GM06990 (cell line): ENCODE results near the gene LRRC27.

Experiments used
- DNase-seq: peaks from one replicate; pipeline ENCODE4 v3.0.0-alpha.2; 2011; ENCODE audit not compliant: insufficient read length; ENCODE audit errors: extremely low read depth
- H3K27me3 ChIP-seq: replicated peaks from 2 replicates; pipeline ENCODE4 v1.6.0; 2011; ENCODE audit warnings: low read length; ENCODE audit not compliant: control insufficient read depth, insufficient read depth
- H3K36me3 ChIP-seq: 2 replicates; pipeline ENCODE4 v1.5.1; 2011; ENCODE audit warnings: low read length; ENCODE audit not compliant: control insufficient read depth, insufficient read depth
- H3K4me3 ChIP-seq: replicated peaks from 2 replicates; pipeline ENCODE4 v1.5.1; 2011; ENCODE audit warnings: low read depth, mild to moderate bottlenecking, control low read depth, low read length
- TF ChIP-seq, protein P1 (sequence below): IDR thresholded peaks from 2 replicates; pipeline ENCODE4 v1.5.1; 2011; ENCODE audit warnings: low read length, control low read depth, mild to moderate bottlenecking, inconsistent platforms; ENCODE audit not compliant: insufficient read depth, poor library complexity, severe bottlenecking

Gene LRRC27

DNA sequence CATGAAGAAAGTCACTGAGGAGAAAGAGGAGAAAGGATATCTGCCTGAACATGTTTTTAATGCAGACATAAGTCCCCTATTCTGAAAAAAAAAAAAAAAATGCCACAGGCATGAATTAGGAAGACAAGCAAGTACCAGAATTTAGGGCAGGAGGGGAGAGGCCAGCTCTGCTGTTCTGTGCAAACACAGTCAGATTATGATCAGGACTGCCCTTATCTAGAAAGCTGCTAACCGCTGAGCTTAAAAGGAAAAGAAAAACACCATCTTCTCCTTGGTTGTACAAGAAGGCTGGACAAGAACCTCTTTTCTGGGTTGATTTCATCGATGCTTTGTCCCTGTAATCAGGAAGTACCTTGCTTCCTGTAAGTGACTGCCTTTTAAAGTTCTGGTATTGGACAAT, 49.7 kb downstream of the LRRC27 start:
- TF ChIP-seq, protein P1, sequence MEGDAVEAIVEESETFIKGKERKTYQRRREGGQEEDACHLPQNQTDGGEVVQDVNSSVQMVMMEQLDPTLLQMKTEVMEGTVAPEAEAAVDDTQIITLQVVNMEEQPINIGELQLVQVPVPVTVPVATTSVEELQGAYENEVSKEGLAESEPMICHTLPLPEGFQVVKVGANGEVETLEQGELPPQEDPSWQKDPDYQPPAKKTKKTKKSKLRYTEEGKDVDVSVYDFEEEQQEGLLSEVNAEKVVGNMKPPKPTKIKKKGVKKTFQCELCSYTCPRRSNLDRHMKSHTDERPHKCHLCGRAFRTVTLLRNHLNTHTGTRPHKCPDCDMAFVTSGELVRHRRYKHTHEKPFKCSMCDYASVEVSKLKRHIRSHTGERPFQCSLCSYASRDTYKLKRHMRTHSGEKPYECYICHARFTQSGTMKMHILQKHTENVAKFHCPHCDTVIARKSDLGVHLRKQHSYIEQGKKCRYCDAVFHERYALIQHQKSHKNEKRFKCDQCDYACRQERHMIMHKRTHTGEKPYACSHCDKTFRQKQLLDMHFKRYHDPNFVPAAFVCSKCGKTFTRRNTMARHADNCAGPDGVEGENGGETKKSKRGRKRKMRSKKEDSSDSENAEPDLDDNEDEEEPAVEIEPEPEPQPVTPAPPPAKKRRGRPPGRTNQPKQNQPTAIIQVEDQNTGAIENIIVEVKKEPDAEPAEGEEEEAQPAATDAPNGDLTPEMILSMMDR: no peak
- H3K36me3 ChIP-seq: no peaks in the 10 kb centered on the region
- H3K27me3 ChIP-seq: no peaks in the 10 kb centered on the region; the same call in 1 of the 2 replicates
- no peak for DNase-seq
- no peak overlapping the region for H3K4me3 ChIP-seq

DNA sequence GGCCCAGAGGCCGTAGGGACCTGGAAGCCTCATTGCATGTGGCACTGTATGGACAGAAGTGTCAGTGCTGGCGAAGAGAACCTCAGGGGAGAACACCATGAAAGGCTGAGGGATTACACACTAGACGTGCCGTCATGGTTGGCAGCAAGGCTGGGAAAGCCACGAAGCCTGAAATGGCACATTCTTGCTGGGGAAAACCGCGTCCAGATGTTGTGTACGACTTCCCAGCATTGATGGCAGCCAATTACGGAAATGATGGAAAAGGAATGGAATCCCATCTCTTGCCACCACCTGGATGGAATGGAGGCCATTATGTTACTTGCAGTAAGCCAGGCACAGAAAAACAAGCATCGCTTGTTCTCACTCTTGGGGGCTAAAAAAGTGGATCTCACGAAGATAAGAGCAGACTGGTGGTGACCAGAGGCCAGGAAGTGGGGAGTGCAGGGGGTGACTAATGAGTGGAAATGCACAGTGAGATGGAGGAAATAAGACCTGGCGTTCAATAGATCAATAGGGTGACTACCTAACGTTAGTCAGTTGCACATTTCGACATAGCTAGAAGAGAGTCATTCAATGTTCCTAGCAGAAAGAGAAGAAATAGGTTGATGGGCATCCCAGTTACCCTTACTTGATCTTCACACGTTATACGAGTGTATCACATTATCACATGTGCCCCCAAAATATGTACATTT, 50.4 kb downstream of the LRRC27 start:
- TF ChIP-seq, protein P1: no peak
- DNase-seq: no peak
- no peak overlapping the region for H3K4me3 ChIP-seq
- no peaks in the 10 kb centered on the region; the same call in 1 of the 2 replicates for H3K27me3 ChIP-seq
- H3K36me3 ChIP-seq: no peaks in the 10 kb centered on the region

DNA sequence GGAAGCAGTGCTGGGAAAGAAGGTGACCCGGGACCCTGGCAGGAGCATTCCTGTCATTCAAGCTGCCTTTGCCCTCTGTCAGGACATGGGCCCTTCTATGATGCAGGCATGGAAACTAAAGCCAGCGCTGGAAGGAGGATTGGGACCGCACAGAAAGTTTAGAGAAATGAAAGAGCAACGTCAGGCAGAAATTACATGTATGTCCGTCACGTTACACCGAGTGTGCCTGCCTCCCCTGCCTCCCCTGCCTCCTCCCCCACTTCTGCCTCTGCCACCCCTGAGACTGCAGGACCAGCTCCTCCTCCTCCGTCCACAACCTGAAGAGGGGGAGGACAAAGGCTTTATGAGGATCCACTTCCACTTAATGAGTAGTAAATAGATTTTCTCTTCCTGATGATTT, 51.1 kb downstream of the LRRC27 start:
- Histone ChIP-seq H3K27me3 (no peaks in the 10 kb centered on the region; the same call in 1 of the 2 replicates), H3K36me3 (no peaks in the 10 kb centered on the region), H3K4me3 (no peak overlapping the region)
- no peak for DNase-seq
- TF ChIP-seq, protein P1: no peak

DNA sequence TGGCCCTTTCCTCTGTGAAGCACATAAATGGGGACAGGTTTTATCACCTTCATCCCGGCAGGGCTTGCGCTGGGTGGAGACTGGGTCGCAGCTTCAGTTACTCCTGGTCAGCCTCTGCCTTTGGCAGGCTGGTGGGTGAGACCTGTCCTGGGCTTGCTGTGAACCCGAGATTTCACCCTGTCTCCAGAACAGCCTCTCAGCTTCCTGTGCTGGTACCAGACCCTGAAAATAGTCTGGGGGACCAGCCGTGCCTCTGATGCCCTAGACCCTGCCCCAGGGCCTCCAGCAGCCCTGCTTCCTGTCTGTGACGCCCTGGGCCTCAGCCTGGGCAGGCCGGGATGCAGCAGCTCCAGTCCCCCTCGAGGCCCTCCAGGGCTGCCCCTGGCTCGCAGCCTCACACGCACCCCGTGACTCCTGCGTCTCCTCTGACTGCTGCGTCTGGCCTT, 51.8 kb downstream of the LRRC27 start:
- Histone ChIP-seq H3K36me3 (no peaks in the 10 kb centered on the region), H3K4me3 (no peak overlapping the region), H3K27me3 (no peaks in the 10 kb centered on the region; the same call in 1 of the 2 replicates)
- TF ChIP-seq, protein P1: no peak
- DNase-seq: no peak

DNA sequence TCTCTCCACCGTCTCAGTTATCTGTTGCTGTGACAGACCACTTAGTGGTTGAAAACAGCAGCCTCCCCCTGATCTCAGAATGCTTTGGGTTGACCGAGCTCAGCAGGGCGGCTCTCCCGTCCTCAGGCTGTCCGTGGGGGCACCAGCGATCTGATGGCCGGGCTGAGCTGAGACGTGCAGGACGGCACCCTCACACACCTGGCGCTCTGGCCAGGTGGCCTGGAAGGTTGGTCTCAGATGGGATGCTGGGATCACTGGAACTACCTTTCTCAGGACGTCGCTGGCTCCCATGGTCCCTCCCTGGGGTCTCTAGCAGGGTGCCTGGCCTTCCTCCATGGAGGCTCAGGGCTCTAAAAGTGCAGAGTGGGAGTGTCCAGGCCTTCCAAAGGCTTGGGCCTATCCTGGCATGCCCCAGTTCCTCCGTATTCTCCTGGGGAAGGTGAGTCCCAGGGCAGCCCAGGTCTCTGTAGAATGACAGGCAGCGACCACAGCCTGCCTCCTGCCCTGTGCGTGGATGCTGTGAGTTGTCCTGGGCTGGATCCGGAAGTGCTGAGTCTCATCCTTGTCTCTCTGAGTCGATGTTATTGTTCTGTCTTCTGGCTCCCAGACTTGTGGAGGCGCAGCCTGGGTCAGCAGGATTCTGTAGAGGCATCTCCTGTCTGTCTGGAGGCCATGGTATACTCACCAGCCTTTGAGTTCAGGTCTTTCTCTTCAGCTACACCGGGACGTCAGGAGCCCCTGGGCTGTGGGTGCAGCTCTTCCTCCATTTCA, 52.8 kb downstream of the LRRC27 start:
- TF ChIP-seq, protein P1: no peak
- H3K27me3 ChIP-seq: no peaks in the 10 kb centered on the region; the same call in 1 of the 2 replicates
- DNase-seq: no peak
- H3K4me3 ChIP-seq: no peak overlapping the region
- no peaks in the 10 kb centered on the region for H3K36me3 ChIP-seq

DNA sequence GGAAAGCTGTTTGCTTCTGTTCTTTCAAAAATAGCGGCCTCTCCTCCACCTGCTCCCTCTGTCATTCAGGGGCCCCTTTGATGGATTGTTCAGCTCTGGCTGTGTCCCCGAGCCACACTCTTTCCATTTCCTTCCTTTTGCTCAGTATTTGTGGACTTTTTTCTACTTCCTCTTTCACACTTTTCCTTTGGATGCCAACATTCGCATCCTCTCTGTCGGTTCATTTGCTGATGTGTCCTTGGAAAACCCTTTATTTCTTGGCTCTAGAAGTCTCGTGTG, 53.3 kb downstream of the LRRC27 start:
- no peak for DNase-seq
- TF ChIP-seq, protein P1: no peak
- H3K4me3 ChIP-seq: no peak overlapping the region
- no peaks in the 10 kb centered on the region for H3K36me3 ChIP-seq
- H3K27me3 ChIP-seq: no peaks in the 10 kb centered on the region; the same call in 1 of the 2 replicates
